NB4 (cell line): ENCODE data around the gene ZFAND3.
A peak's percentile ranks its signal among the peaks of the same experiment; 100 is the strongest.

Experiments
- DNase-seq: peaks from one replicate; pipeline ENCODE4 v3.0.0; 2010; ENCODE audit warnings: low read depth
- H3K4me3 ChIP-seq: one replicate; pipeline ENCODE4 v1.5.1; 2011; ENCODE audit warnings: mild to moderate bottlenecking, low read depth, low read length, moderate library complexity
- MYC ChIP-seq: IDR thresholded peaks from 2 replicates; pipeline ENCODE4 v1.6.1; 2011; ENCODE audit warnings: low read depth, low read length
- POLR2A ChIP-seq: IDR thresholded peaks from 2 replicates; pipeline ENCODE4 v1.6.1; 2011; ENCODE audit warnings: mild to moderate bottlenecking; ENCODE audit not compliant: insufficient read length; ENCODE audit errors: extremely low read depth
- TF ChIP-seq, protein P1 (sequence below): IDR thresholded peaks from 2 replicates; pipeline ENCODE4 v1.6.1; 2011; ENCODE audit warnings: low read depth, low read length
- TF ChIP-seq, protein P2 (sequence below): IDR thresholded peaks from one replicate; pipeline ENCODE4 v1.5.1; 2012; ENCODE audit warnings: low read depth, low read length

The ZFAND3 gene

DNA sequence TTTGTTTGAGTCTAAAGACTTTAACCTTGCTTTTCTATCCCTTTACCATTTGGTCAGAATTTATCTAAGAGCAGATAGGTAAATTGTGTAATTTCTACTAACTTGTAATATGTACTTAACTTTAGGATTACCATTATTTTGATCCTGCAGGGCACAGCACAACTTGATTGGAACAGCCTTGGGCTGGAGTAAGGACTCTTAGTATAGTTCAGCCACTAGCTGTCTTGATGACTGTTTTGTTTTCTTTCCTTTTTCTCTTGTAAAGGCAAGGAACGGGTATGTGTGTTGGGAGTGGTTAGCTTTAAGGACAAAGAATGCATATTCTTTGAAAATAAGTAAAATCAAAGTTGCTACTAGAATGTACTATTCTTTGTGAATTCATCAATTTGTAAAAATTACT lies 203.2 kb downstream of the ZFAND3 start:
- no peak overlapping the region for H3K4me3 ChIP-seq
- no peak for DNase-seq
- TF ChIP-seq, protein P1, sequence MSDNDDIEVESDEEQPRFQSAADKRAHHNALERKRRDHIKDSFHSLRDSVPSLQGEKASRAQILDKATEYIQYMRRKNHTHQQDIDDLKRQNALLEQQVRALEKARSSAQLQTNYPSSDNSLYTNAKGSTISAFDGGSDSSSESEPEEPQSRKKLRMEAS = no peak
- TF ChIP-seq POLR2A (no peak), MYC (no peak)
- TF ChIP-seq, protein P2, sequence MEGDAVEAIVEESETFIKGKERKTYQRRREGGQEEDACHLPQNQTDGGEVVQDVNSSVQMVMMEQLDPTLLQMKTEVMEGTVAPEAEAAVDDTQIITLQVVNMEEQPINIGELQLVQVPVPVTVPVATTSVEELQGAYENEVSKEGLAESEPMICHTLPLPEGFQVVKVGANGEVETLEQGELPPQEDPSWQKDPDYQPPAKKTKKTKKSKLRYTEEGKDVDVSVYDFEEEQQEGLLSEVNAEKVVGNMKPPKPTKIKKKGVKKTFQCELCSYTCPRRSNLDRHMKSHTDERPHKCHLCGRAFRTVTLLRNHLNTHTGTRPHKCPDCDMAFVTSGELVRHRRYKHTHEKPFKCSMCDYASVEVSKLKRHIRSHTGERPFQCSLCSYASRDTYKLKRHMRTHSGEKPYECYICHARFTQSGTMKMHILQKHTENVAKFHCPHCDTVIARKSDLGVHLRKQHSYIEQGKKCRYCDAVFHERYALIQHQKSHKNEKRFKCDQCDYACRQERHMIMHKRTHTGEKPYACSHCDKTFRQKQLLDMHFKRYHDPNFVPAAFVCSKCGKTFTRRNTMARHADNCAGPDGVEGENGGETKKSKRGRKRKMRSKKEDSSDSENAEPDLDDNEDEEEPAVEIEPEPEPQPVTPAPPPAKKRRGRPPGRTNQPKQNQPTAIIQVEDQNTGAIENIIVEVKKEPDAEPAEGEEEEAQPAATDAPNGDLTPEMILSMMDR = no peak

DNA sequence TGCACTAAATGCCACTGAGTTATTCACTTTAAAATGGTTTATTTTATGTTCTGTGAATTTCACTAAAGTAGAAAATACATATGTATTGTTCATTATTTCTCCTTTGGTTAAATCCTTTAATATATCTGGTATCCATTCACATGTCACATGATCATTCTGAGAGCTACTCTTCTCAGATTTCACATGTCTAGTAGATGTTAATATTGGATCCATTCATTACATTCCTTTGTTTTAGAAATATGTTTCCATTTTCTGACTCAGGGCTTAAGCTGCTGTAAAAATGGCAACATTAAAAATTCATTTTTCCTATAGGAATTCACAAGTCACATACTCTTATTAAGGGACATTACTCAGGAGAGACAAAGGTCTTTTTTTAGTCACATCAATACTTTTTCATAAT lies 205.4 kb downstream of the ZFAND3 start:
- no peak for TF ChIP-seq POLR2A
- H3K4me3 ChIP-seq = no peak overlapping the region
- DNase-seq = no peak

DNA sequence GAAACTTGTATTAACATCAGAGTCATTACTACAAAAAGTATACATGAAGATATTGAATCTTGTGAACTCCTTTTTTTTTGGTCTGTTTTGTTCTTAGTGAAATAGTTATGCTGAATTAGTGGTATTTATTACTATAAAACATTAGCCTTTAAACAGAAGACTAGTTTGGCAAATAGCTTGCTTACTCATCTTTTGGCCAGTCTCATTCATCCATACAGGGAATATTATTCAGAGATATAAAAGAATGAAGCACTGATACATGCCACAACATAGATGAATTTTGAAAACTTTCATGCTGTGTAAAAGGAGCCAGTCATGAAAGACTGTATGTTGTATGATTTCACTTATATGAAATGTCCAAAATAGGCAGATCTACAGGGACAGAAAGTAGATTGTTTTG lies 205.9 kb downstream of the ZFAND3 start:
- TF ChIP-seq, protein P1 = no peak
- TF ChIP-seq MYC (no peak), POLR2A (no peak)
- TF ChIP-seq, protein P2 = no peak
- DNase-seq = no peak
- no peak overlapping the region for H3K4me3 ChIP-seq

DNA sequence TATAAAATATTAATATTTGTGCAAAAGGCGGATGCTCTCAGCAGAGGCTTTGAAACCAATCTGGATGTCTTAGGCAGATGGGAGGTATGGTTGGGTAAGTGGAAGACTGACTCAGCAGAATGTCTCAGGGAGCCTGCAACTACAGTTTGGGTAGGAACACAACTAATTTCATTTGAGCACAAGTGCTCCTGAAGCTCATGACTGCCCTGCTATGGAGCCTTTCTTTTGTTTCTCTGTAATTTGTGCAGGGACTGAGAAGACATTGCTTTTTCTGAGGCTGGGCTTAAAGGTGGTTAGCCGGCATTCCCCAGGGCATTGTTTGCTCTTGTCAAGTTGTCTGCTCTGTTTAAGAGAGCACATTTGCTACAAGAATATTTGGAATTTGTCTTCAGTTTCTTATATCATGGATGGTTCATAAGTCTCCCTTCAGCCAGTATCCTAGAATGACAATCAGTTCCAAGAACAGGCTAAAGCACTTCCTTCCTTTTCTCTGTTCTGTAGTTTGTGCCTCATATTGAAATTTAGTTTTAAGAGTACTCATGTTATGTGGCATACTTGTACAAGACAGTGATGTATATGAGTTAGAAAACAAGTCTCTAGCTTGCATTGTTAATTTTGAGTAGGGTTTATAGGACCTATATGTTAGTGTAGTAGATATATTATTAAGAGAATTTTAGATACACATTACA lies 208.3 kb downstream of the ZFAND3 start:
- TF ChIP-seq MYC (no peak), POLR2A (no peak)
- TF ChIP-seq, protein P2 = no peak
- TF ChIP-seq, protein P1 = no peak
- H3K4me3 ChIP-seq = no peak overlapping the region
- peak; percentile 42 for DNase-seq

DNA sequence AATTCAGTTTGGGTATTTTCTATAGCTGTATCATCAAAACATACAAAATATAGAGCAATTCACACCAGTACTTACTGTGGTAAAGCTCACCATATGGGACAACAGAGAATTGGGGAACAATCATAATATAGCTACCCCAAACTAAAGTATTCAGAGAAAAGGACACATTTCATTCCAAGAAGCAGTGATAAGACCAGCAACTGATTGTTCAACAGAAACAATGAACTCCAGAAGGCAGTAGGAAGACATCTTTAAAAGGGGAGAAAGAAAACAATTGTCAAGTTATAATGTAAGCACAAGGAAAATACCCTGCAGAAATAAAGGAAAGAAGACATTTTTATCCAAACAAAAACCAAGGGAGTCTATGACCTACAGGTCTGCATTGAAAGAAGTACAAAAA lies 210.9 kb downstream of the ZFAND3 start:
- TF ChIP-seq, protein P2 = no peak
- no peak for TF ChIP-seq POLR2A
- no peak for DNase-seq
- H3K4me3 ChIP-seq = no peak overlapping the region

DNA sequence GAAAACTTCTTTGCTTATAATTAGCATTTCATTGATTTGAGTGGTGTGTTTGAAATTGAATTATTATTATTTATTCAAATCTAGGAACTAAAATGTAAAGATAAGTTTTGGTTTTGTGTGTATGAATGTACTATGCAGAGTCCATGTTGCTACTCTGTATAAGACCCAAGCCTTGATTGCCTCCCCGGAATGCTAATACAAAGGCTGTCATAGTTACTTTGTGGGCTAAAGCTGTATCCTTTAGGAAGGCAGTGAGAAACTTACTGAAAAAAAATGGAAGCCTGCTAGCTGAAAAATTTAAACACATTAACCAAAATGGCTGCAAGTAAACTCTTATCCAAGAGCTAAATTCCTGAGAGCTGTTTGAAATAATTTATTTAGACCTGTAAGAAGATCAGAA lies 213.3 kb downstream of the ZFAND3 start:
- TF ChIP-seq POLR2A (no peak), MYC (no peak)
- TF ChIP-seq, protein P1 = no peak
- TF ChIP-seq, protein P2 = no peak
- no peak overlapping the region for H3K4me3 ChIP-seq
- DNase-seq = no peak
